Neural progenitor cell (in vitro differentiated cells): ENCODE measurements around the gene SCRG1. TPM values are rescaled to one million over a fixed set of nuclear protein-coding genes. Genes with fewer than 3 reads are reported as not detected.

ENCODE experiments used
- DNase-seq: peaks from one replicate; pipeline ENCODE4 v3.0.0-alpha.2; 2016; ENCODE audit warnings: low spot score
- H2AFZ ChIP-seq: fragments of 200-600 bp; sonication (generic); replicated peaks from 2 replicates; pipeline ENCODE4 v1.6.1; 2016; ENCODE audit warnings: antibody characterized with exemption
- H3F3A ChIP-seq: fragments of 200-600 bp; sonication (generic); 2 replicates; pipeline ENCODE4 v1.6.1; 2016; ENCODE audit warnings: antibody characterized with exemption, low read depth
- H3K27ac ChIP-seq: fragments of 200-600 bp; sonication (generic); 2 replicates; pipeline ENCODE4 v1.5.1; 2016; ENCODE audit warnings: mild to moderate bottlenecking
- H3K27me3 ChIP-seq: fragments of 200-600 bp; sonication (generic); 2 replicates; pipeline ENCODE4 v1.6.1; 2016; ENCODE audit warnings: mild to moderate bottlenecking, moderate library complexity
- H3K36me3 ChIP-seq: fragments of 200-600 bp; sonication (generic); 2 replicates; pipeline ENCODE4 v1.5.1; 2016
- H3K4me1 ChIP-seq: fragments of 200-600 bp; sonication (generic); 2 replicates; pipeline ENCODE4 v1.6.1; 2016; ENCODE audit warnings: mixed run types
- H3K4me2 ChIP-seq: fragments of 200-600 bp; sonication (generic); 2 replicates; pipeline ENCODE4 v1.6.1; 2016
- H3K4me3 ChIP-seq: fragments of 200-600 bp; sonication (generic); 2 replicates; pipeline ENCODE4 v1.5.1; 2016
- H3K79me2 ChIP-seq: fragments of 200-600 bp; sonication (generic); 2 replicates; pipeline ENCODE4 v1.6.1; 2016; ENCODE audit warnings: low read depth
- H3K9ac ChIP-seq: fragments of 200-600 bp; sonication (generic); 2 replicates; pipeline ENCODE4 v1.6.1; 2016
- H3K9me3 ChIP-seq: fragments of 200-600 bp; sonication (generic); 2 replicates; pipeline ENCODE4 v1.5.1; 2016; ENCODE audit warnings: low read depth
- H4K20me1 ChIP-seq: fragments of 200-600 bp; sonication (generic); 2 replicates; pipeline ENCODE4 v1.6.1; 2016; ENCODE audit warnings: low read depth
- H3K27ac Mint-ChIP-seq: 3 replicates; pipeline ENCODE4 v1.8.0; 2021; ENCODE audit warnings: mixed read lengths
- H3K27me3 Mint-ChIP-seq: 2 replicates; pipeline ENCODE4 v1.8.0; 2022; ENCODE audit warnings: low read depth, mild to moderate bottlenecking, inconsistent platforms, moderate library complexity, mixed read lengths; ENCODE audit not compliant: insufficient read depth
- H3K36me3 Mint-ChIP-seq: 3 replicates; pipeline ENCODE4 v1.8.0; 2021; ENCODE audit warnings: mixed read lengths
- H3K4me1 Mint-ChIP-seq: 3 replicates; pipeline ENCODE4 v1.8.0; 2021; ENCODE audit warnings: mixed read lengths
- H3K4me3 Mint-ChIP-seq: 3 replicates; pipeline ENCODE4 v1.8.0; 2021; ENCODE audit warnings: mild to moderate bottlenecking, moderate library complexity, mixed read lengths
- H3K9me3 Mint-ChIP-seq: 3 replicates; pipeline ENCODE4 v1.8.0; 2020; ENCODE audit warnings: mixed read lengths
- EZH2 ChIP-seq: fragments of 200-600 bp; sonication (generic); IDR thresholded peaks from 2 replicates; pipeline ENCODE4 v1.6.1; 2017; ENCODE audit warnings: antibody characterized with exemption, mild to moderate bottlenecking, moderate library complexity
- EZH2phosphoT487 ChIP-seq: fragments of 200-600 bp; sonication (generic); IDR thresholded peaks from 2 replicates; pipeline ENCODE4 v1.6.1; 2017; ENCODE audit warnings: antibody characterized with exemption
- total RNA-seq: library from RNA; depleted of rRNA; stranded (reverse); fragments of >200 nt; gene quantifications from 2 replicates; pipeline ENCODE4 v1.2.3, GENCODE V29; 2015; ENCODE audit warnings: low replicate concordance
- TF ChIP-seq, protein P1 (sequence below): fragments of 200-600 bp; sonication (generic); IDR thresholded peaks from 2 replicates; pipeline ENCODE4 v1.5.1; 2017; ENCODE audit warnings: antibody characterized with exemption, mild to moderate bottlenecking

The SCRG1 gene
- total RNA-seq, 1 donor from 2014 or later: 0.37 TPM

DNA sequence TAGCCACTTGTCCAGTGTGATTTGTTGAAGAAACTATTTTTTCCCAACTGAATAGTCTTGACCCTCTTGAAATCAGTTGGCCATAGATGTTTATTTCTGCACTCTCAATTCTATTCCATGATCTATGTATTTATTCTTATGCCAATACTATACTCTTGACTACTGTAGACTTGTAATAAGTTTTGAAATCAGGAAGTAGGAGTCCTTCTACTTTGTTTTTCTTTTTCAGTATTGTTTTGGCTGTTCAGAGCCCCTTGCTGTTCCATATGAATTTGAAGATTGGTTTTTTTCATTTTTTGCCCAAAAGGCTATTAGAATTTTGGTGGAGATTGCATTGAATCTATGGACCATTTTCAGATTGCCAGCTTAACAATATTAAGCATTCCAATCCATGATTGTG, 17.9 kb downstream of the SCRG1 start:
- no peaks in the 10 kb centered on the region for H3K9me3 Mint-ChIP-seq
- H3K27ac ChIP-seq: no peak overlapping the region
- H3F3A ChIP-seq: peaks cover 9% of the 10 kb centered on the region
- H3K9ac ChIP-seq: no peak overlapping the region
- H3K4me1 ChIP-seq: peaks cover 17% of the 10 kb centered on the region
- peaks cover 13% of the 10 kb centered on the region for H3K36me3 Mint-ChIP-seq
- no peak overlapping the region for H3K27ac Mint-ChIP-seq
- no peak overlapping the region for H3K4me2 ChIP-seq
- H3K9me3 ChIP-seq: no peaks in the 10 kb centered on the region
- H2AFZ ChIP-seq: no peak overlapping the region
- H3K27me3 Mint-ChIP-seq: no peaks in the 10 kb centered on the region
- peaks cover 3% of the 10 kb centered on the region for H3K79me2 ChIP-seq
- peaks cover 3% of the 10 kb centered on the region for H3K36me3 ChIP-seq
- H4K20me1 ChIP-seq: peaks cover 14% of the 10 kb centered on the region
- no peak for DNase-seq
- H3K4me1 Mint-ChIP-seq: peaks cover 5% of the 10 kb centered on the region
- no peaks in the 10 kb centered on the region for H3K27me3 ChIP-seq
- H3K4me3 Mint-ChIP-seq: no peak overlapping the region
- H3K4me3 ChIP-seq: no peak overlapping the region
- TF ChIP-seq, protein P1, sequence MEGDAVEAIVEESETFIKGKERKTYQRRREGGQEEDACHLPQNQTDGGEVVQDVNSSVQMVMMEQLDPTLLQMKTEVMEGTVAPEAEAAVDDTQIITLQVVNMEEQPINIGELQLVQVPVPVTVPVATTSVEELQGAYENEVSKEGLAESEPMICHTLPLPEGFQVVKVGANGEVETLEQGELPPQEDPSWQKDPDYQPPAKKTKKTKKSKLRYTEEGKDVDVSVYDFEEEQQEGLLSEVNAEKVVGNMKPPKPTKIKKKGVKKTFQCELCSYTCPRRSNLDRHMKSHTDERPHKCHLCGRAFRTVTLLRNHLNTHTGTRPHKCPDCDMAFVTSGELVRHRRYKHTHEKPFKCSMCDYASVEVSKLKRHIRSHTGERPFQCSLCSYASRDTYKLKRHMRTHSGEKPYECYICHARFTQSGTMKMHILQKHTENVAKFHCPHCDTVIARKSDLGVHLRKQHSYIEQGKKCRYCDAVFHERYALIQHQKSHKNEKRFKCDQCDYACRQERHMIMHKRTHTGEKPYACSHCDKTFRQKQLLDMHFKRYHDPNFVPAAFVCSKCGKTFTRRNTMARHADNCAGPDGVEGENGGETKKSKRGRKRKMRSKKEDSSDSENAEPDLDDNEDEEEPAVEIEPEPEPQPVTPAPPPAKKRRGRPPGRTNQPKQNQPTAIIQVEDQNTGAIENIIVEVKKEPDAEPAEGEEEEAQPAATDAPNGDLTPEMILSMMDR: no peak
- TF ChIP-seq EZH2: no peak
- TF ChIP-seq EZH2phosphoT487: no peak

DNA sequence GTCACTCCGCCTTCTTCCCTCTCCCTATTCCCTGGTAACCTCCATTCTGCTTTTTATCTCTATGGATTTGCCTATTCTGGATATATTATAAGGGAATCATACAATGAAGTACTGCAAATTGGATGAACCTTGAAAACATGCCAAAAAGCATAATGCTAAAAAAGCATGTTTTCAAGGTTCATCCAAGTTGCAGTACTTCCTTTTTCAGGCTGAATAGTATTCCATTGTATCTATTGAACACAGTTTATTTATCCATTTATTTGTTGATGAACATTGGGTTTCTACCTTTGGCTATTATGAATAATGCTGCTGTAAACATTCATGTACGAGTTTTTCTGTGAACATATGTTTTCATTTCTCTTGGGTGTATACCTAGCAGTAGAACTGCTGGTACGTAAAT, 19.0 kb downstream of the SCRG1 start:
- Mint-ChIP-seq H3K27ac (no peak overlapping the region), H3K36me3 (peaks cover 19% of the 10 kb centered on the region), H3K9me3 (no peaks in the 10 kb centered on the region), H3K27me3 (no peaks in the 10 kb centered on the region), H3K4me1 (peaks cover 5% of the 10 kb centered on the region), H3K4me3 (no peak overlapping the region)
- TF ChIP-seq, protein P1: no peak
- no peak for TF ChIP-seq EZH2phosphoT487
- Histone ChIP-seq H3K79me2 (peaks cover 14% of the 10 kb centered on the region), H3K4me3 (no peak overlapping the region), H3K36me3 (peaks cover 9% of the 10 kb centered on the region), H3K9me3 (no peaks in the 10 kb centered on the region), H3F3A (peaks cover 9% of the 10 kb centered on the region), H3K27me3 (no peaks in the 10 kb centered on the region), H4K20me1 (peaks cover 14% of the 10 kb centered on the region), H2AFZ (no peak overlapping the region), H3K4me1 (peaks cover 17% of the 10 kb centered on the region), H3K9ac (no peak overlapping the region), H3K27ac (no peak overlapping the region), H3K4me2 (no peak overlapping the region)
- no peak for DNase-seq

DNA sequence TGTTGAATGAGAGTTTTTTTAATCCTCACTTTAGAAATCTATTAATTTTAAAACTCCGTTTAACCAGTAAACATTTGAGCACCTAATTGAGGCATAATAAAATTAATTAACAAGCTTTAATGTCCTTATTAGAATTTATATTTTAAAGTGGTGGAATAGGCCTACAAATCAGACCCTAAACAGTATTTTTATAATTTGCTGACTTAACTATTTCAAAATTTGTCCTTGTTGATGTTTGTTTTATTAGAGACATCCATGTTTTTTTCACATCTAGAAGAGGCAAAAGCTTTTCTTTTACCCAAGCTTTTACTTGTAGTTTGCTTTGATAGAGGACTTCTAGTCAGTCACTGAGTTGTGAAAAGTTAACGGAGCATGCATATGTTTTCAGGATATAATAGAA, 24.3 kb downstream of the SCRG1 start:
- no peak overlapping the region for H3K4me2 ChIP-seq
- TF ChIP-seq EZH2 (no peak), EZH2phosphoT487 (no peak)
- TF ChIP-seq, protein P1: no peak
- no peaks in the 10 kb centered on the region for H3K9me3 ChIP-seq
- H3K4me1 ChIP-seq: peaks cover 22% of the 10 kb centered on the region
- H4K20me1 ChIP-seq: peaks cover 40% of the 10 kb centered on the region
- peaks cover 37% of the 10 kb centered on the region for H3F3A ChIP-seq
- peaks cover 12% of the 10 kb centered on the region for H3K4me1 Mint-ChIP-seq
- H3K36me3 ChIP-seq: peaks cover 22% of the 10 kb centered on the region
- no peak overlapping the region for H3K4me3 Mint-ChIP-seq
- H3K4me3 ChIP-seq: no peak overlapping the region
- H3K27me3 Mint-ChIP-seq: peaks cover 3% of the 10 kb centered on the region
- no peaks in the 10 kb centered on the region for H3K27me3 ChIP-seq
- H3K27ac Mint-ChIP-seq: no peak overlapping the region
- peaks cover 51% of the 10 kb centered on the region for H3K79me2 ChIP-seq
- DNase-seq: no peak
- H3K36me3 Mint-ChIP-seq: peaks cover 19% of the 10 kb centered on the region
- no peak overlapping the region for H3K9ac ChIP-seq
- H3K9me3 Mint-ChIP-seq: no peaks in the 10 kb centered on the region
- no peak overlapping the region for H3K27ac ChIP-seq
- no peak overlapping the region for H2AFZ ChIP-seq
